ENCODE results near the gene SEPTIN1.

GRCh38 chr16:30356401-30357084 lies 25.8 kb downstream of the SEPTIN1 start:
- TF ChIP-seq TCF7L2 (IDR thresholded peaks at IDR 0.05; ENCODE audit: low read depth, low read length) (no peak), ZBTB7A (CRISPR knock-in tag; IDR thresholded peaks at IDR 0.05) (no peak), SOX5 (CRISPR knock-in tag; IDR thresholded peaks at IDR 0.05; ENCODE audit: borderline replicate concordance) (no peak), CEBPB (IDR thresholded peaks at IDR 0.05; ENCODE audit: borderline replicate concordance, low read depth, low read length) (no peak), PLRG1 (conservative IDR thresholded peaks at IDR 0.05) (no peak), NFIC (IDR thresholded peaks at IDR 0.05; ENCODE audit: low read length) (no peak), NR2F2 (IDR thresholded peaks at IDR 0.05; ENCODE audit: borderline replicate concordance, low read depth) (no peak), CTCF (CRISPR knock-in tag; IDR thresholded peaks at IDR 0.05) (no peak), TP53 (CRISPR knock-in tag; conservative IDR thresholded peaks at IDR 0.05) (no peak), GTF2F1 (IDR thresholded peaks at IDR 0.05; ENCODE audit: low read length) (no peak), FOXP4 (CRISPR knock-in tag; IDR thresholded peaks at IDR 0.05) (no peak), ZNF142 (CRISPR knock-in tag; IDR thresholded peaks at IDR 0.05) (no peak), MLX (CRISPR knock-in tag; IDR thresholded peaks at IDR 0.05) (no peak), SRSF4 (IDR thresholded peaks at IDR 0.05; ENCODE audit: low read depth, low read length, poor library complexity, severe bottlenecking) (no peak)
